Activated effector memory CD4-positive, alpha-beta T cell treated with Interleukin-2 at 50 U/mL for 16 hours (primary cell): ENCODE measurements around the gene TBC1D8.

ENCODE experiments used
- DNase-seq: peaks from one replicate; pipeline ENCODE4 v3.0.0-alpha.2; 2020

Gene TBC1D8

DNA sequence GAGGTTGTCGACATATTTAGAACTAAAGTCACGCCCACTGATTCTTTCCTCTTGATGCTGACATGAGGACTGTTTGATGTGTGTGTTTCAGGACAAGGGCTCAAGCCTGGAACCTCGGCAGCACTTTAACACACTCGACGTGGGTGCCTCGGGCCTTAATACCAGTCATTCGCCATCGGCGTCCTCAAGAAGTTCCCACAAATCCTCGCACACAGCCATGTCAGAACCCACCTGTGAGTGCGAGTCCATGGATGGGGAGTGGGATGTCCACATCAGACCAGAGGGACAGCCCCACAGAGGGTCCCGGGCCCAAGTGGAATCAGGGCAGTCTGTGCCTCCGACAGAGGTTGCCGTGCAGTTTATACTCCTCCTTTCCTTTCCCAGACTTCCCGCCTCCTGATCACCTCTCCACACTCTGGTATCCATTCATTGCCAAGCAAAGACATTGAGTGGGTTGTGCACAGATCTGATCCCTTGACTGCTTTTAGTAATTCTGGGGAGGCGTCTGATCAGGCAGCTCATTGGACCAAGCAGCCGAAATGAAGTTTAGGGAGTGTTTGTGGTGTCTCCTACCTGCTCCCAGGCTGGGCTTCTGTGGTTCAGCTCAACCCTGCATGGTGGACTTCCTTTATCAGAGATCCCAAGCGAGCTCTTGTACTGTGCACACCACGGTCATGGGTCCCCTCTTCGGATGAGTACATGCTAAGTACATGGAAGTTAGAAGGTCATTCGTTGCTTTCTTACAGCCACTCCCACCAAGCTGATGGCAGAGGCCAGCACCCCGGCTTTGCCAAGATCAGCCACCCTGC is 176.3 kb downstream of the TBC1D8 start:
- DNase-seq = no peak

DNA sequence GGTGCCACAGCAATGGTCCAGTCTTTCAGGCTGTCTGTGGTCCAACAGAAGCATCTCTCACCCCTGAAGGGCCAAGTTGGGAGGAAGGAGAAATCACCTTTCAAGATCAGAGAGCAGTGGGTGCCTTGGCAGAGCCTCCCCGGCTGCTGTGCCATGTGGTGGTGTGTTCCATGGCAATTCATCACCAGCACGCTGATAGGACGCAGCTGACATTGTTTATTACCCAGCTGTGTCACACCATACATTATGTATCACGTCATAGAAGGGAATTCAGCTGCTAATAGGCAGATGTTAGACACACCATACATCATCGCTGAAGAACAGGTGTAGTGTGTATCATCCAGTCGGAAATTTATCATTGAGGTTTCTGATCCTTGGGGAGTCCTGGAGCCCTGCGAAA is 178.7 kb downstream of the TBC1D8 start:
- DNase-seq = no peak

DNA sequence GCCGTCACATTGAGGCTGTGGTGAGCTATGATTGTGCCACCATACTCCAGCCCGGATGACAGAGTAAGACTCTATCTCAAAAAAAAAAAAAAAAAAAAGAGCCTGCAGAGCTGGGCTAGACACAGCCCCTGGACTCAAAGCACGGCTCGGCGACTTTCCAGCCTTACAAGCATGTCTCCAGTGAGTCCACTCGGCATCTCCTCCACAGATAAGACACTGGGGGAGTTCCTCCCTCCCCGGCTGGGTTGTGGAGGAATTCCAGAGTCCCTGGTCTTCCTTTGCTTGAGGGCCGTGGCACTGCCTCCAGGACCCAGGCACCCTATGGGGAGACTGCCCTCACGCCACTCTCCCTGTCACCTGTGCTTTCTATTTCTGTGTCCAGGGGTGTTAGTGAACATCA is 180.0 kb downstream of the TBC1D8 start:
- no peak for DNase-seq

DNA sequence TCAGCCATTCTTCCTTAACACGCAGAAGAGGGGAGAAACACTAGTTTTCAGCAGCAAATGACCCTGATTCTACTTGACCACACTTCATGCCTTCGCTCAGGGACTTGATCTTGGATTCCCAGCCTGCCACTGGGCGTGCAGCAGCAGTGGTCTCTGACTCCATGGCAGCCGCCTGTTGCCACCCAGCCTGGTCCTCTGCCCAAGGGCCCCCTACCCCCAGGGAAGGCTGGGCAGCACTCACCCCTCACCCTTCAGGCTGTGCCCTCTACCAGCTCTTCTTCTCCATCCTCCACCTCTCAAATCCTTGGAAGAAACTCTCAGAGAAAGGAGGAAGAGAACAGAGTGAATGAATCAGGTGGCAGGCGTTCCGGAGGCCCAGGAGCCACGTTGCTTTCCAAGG is 181.2 kb downstream of the TBC1D8 start:
- no peak for DNase-seq

DNA sequence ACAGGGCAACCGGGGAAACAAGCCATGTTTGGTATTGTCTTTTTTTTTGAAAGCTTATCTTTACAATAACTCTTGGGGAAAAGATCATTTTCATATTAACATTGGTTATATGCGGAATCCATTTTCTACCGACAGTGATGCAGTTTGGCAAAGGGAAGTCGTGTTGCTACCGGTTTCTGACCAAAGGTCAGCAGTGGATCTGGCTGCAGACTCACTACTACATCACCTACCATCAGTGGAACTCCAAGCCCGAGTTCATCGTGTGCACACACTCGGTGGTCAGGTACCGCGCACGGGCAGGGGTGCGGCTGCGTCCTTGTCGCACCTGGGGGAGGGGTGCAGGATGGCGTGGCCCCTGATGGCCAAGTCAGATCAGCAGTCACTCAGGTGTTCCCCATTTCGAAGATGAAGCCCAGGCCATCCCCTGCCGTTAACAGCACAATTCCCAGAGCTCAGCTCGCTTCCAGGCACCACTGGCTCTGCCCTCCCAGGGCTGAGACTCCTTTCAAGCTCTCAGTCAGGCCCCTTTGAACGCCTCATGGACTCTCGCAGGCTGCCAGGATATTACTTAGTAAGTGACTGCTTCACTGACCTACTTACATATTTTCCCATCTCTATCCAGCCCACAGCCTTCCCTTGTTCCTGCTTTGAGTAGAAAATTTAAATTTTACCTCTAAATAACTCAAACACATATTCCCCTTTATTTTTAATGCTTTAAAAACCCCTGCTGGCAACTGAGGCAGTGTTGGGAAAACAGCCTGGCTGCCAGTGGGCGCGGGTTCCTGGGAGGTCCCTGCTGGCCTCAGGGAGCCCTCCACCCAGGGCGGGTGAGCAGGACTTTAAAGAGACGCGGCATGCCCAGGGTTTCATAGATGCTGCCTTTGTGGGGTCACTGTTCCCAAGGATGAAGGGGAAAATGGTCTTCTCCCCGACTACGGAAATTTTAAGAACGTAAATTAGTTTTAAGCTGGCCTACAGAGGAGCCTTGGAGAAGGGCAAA is 182.7 kb downstream of the TBC1D8 start:
- DNase-seq = no peak

DNA sequence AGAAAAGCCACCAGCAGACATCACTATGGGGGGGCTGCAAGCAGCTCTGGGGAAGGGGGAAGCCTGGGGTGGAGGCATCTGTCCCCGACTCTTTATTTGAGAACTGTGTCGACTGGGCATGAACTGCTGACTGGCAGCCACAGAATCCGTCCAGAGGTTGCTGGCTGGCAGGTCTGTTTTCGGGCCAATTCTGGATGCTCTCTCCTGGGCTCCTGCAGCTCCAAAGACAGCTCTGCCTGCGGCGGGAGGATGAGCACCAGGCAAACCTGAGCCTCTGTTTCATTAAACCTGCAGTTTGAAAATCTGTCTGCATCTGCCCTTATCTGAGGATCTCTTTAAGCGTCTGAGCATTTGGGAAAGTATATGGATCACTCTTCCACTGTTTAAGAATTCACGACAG is 183.5 kb downstream of the TBC1D8 start:
- DNase-seq = no peak

DNA sequence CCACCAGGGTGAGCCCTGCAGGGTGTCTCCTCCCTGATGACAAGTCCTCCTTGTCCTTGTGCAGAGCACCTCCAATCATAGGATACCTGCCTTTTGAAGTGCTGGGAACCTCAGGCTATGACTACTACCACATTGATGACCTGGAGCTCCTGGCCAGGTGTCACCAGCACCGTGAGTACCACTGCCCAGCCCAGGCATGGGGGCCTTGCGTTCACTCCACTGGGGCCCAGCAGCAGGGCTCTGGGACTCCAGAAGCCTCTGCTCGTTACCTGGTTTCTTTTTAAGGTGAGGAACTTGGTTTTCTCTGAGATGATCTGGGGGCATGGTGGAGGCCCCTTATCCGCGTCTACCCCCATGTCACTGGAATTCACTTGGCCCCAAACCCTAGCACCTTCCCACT is 185.6 kb downstream of the TBC1D8 start:
- DNase-seq = no peak

DNA sequence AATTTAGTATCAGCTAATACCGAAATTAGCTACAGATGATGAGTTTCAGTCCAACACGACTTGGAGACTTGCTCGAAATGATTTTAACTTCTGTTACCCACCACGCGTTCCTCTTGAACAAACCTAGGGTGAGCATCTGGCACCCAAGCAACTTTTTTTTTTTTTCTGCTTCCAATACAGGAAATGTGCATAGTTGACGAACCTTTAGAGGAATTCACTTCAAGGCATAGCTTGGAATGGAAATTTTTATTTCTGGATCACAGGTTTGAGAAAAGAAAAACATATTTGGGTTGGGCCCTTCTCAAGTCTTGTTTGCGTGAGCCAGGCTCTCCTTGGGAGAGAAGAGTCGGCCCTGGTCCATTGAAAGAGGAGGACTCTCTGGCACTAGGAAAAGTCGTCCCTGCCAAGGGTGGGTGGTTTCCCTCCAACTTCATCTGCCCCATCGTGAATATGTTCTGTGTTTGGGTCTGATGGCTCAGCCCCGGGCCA is 186.5 kb downstream of the TBC1D8 start:
- DNase-seq = no peak

DNA sequence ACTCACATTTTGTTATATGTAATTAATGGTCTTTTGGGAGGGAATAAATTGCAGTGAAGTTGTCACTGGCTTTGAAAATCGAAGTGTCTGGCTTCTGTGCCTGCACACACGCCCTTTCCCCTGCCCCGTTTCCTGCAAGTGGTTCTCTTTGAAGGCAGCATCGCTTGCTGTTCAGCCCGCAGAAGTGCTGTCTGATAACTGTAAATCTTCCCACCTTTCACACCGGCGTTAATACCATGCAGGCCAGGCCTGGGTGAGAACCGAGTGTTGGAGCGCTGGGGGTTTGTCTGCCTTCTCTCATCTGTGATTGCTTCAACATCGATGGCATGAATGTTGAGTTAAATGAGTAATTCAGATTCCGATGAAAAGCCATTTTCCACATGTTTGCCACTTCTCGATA is 187.0 kb downstream of the TBC1D8 start:
- DNase-seq = no peak

DNA sequence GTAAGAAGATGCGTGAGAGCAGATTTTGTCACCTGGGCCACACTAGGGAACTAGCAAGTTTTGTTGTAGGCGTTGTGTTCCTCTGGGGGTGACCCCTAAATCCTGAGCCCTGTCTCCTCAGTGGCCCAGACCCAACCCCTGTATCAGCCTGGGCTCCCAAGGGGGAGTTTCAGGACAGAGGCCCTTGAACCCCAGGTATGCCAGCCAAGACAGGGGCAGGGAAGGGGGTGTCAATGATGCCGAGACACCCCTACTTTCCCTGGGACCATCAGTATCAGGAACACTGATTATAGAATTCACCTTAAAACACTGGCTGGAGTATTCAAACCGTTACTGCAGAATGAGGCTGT is 188.2 kb downstream of the TBC1D8 start:
- DNase-seq = no peak

DNA sequence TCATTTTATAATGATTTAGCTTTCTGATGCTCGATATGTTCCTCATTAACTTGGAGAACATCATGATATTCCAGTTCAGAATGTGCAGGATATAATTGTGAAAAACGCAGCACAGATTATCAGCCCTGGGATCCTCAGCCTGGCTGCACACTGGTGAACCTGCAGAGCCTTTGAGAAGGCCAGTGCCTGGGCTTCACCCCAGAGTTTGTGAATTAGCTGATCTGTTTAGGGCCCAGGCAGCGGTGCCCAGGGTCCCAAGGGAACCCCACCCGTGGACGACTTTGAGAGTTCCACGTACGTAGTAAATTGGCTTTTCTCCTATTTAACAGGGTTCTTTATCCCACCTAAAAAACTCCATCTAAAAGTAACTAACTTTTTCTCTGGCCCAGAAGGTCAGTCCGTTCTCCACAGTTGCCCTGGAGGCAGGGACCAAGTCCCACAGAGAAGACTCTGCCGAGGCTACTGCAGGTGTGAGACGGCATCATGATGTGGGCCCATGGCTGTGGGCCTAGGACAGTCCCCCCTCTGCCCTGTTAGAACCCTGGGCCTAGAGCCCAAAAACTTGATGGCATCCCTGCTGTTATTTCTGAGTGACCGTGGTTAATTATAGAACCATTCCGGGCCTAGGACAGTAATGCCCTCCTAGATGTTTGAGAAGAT is 188.7 kb downstream of the TBC1D8 start:
- no peak for DNase-seq

DNA sequence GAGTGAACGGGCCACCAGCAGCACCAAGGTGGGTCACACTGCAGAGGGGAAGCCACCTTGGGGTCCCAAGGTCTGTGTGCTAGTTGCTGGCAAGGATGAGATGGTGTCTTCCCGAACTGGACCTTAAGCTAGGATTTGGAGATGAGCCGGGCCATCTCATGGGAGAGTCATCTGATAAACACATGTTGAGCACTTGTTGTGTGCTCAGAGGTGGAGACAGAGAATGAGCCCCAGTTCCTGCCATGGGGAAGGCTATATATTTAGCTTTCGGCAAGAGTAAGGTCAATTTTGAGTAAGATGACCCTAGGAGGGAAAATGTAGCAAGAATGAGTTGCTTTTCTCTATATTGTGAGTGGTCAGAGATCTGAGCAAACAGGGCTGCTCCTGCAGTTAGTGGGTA is 190.5 kb downstream of the TBC1D8 start:
- no peak for DNase-seq

DNA sequence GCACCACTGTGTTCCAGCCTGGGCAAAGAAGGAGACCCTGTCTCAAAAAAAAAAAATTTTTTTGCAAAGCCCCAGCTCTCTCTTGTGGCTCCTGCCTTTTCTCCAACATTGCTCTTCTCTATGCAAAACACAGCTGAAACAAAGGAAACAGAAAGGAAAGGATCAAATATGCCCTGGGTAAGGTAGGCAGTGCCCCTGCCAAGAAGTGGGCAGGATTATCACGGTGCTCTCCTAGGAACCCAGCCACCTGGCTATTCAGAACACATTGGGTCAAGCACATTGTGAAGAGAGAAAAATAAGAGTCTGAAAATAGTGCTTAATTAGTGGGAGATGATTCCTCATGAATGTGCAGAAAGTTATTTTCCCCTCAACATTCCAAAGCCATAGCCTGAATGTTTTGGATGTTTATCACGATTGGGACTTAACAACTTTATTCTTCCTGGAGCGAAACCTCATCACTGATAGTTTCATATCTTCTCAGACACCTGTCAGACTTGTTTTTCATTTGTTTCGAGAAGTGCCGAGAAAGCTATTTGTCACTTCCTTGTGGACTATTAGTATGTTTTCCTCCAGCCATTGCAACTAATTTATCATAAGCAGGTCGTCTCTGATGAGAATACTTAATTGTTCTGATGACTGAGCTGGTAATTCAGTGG is 191.8 kb downstream of the TBC1D8 start:
- no peak for DNase-seq

DNA sequence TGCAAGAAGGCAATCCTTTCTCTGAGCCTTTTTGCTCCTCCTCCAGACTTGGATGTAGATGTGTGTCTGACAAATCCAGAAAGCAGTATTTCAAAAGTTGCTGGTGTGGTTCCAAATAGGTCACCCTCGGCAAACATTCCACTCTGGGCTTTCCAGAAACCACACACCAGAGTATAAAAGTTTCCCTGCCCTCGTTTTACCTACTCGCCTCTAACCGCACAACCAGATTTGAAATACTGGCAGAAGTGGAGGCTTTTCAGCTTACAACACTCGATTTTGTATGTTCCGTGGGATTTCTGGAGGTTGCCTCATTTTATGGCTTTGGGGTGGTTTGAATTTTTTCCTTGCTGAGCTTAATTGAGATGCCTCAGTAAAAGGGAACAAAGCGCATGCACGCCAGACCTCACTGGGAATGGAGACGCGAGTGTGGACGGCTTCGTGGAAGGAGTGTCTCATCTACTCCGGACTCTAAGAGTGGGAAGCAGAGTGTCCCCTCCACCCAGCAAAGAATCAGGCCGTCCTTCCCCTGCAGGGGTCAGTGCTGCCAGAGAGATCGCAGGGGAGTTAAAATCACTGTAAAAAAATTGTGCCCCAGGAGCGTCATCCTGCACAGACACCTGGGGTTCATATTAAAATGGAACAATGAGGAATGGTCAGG is 193.1 kb downstream of the TBC1D8 start:
- DNase-seq = no peak
